Activated T-cell treated with anti-CD3 and anti-CD28 coated beads, Interleukin-2, amount 50 U/mL, for 72 hours (primary cell): ENCODE measurements around the gene C1QTNF12. TPM values are rescaled to one million over a fixed set of nuclear protein-coding genes. Genes with fewer than 3 reads are reported as not detected.

Experiments used
- ATAC-seq, 2 donors: fragments of 150-1000 bp; cut with Tn5 transposase; replicated peaks in 1 of 2; 2 replicates each; pipeline ENCODE4 v1.10.0; 2021; ENCODE audit warnings: moderate library complexity in 2 of 2, mild to moderate bottlenecking in 1 of 2
- DNase-seq, 2 donors: peaks; one replicate each; pipeline ENCODE4 v3.0.0; 2021 to 2022; ENCODE audit warnings: mixed read lengths in 1 of 2
- H3K27ac Mint-ChIP-seq: one replicate; pipeline ENCODE4 v1.8.0; 2022; ENCODE audit warnings: mild to moderate bottlenecking, moderate library complexity, mixed read lengths
- H3K27me3 Mint-ChIP-seq: one replicate; pipeline ENCODE4 v1.8.0; 2022; ENCODE audit warnings: low read depth, mixed read lengths
- H3K36me3 Mint-ChIP-seq, 2 donors: one replicate each; pipeline ENCODE4 v1.8.0; 2022; ENCODE audit warnings: mixed read lengths in 2 of 2, mild to moderate bottlenecking in 1 of 2; ENCODE audit not compliant: insufficient read depth in 2 of 2
- H3K4me1 Mint-ChIP-seq: one replicate; pipeline ENCODE4 v1.8.0; 2022; ENCODE audit warnings: low read depth, mixed read lengths
- H3K4me3 Mint-ChIP-seq, 2 donors: one replicate each; pipeline ENCODE4 v1.8.0; 2022; ENCODE audit warnings: mild to moderate bottlenecking in 2 of 2, mixed read lengths in 2 of 2, moderate library complexity in 2 of 2
- H3K9me3 Mint-ChIP-seq, 2 donors: one replicate each; pipeline ENCODE4 v1.8.0; 2022; ENCODE audit warnings: mixed read lengths in 2 of 2
- total RNA-seq, 2 donors: library from RNA; stranded (reverse); gene quantifications; one replicate each; pipeline ENCODE4 v1.2.3, GENCODE V29; 2022

C1QTNF12 gene, protein sequence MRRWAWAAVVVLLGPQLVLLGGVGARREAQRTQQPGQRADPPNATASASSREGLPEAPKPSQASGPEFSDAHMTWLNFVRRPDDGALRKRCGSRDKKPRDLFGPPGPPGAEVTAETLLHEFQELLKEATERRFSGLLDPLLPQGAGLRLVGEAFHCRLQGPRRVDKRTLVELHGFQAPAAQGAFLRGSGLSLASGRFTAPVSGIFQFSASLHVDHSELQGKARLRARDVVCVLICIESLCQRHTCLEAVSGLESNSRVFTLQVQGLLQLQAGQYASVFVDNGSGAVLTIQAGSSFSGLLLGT
- 10 to 100 TPM in 1 of 2 donors, 1 to 10 TPM in 1; 8.1 to 14.2 TPM for total RNA-seq

GRCh38 chr1:1246577-1247340 lies at the start of gene C1QTNF12:
C1QTNF12 (minus strand) TSS chr1:1246722; CDS start chr1:1246690, 32 bp downstream.
- Mint-ChIP-seq H3K9me3 (no peaks in the 10 kb centered on the region), H3K27me3 (no peaks in the 10 kb centered on the region), H3K4me3 (peak within 1 kb of the TSS in 1 of 2 donors; percentile 49), H3K36me3 (no peaks in the 10 kb centered on the region), H3K27ac (no peak within 1 kb of the TSS), H3K4me1 (peaks cover 19% of the 10 kb centered on the region)
- ATAC-seq, result peak; percentile 20 to 21
- DNase-seq, result no peak

GRCh38 chr1:1295154-1295923 lies 48.8 kb upstream of the C1QTNF12 start:
- H3K27me3 Mint-ChIP-seq, result no peaks in the 10 kb centered on the region
- H3K9me3 Mint-ChIP-seq, result no peaks in the 10 kb centered on the region
- ATAC-seq (no peak), DNase-seq (no peak)
- H3K27ac Mint-ChIP-seq, result no peak overlapping the region
- peaks cover 0 to 1% of the 10 kb centered on the region in 2 donors for H3K36me3 Mint-ChIP-seq
- H3K4me1 Mint-ChIP-seq, result peaks cover 4% of the 10 kb centered on the region
- H3K4me3 Mint-ChIP-seq, result no peak overlapping the region

DNA sequence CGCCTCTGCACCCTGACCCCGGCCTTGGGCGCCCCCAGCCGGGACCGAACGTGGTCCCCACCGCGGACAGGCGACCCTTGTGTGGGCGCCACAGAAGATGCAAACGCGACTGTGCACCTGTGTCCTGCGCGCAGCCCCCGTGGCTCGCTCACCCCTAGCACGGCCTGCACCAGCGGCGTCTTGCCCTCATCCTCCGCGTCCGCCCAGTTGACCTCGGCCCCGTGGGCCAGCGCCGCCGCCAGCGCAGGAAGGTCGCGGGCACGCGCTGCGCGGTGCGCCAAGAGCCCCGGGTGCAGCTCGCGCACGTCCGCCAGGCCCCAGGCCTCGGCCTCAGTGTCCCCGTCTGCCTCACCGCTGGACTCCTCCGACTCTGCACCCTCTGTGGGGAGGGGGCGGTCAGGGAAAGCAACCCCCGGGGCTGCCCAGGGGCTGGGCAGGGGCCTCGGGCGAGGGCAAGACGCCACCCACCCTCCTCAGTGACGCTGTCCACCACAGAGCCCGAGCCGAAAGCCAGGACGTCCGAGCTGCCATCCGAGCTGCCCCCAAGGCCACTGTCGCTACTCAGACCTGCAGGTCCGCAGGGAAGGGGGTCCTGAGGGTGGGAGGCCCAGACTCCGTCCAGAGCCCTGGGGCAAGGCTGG lies 47.8 kb upstream of the C1QTNF12 start:
- ATAC-seq, result no peak
- Mint-ChIP-seq H3K27ac (no peak overlapping the region), H3K4me3 (no peak overlapping the region), H3K9me3 (no peaks in the 10 kb centered on the region), H3K4me1 (peaks cover 4% of the 10 kb centered on the region), H3K27me3 (no peaks in the 10 kb centered on the region), H3K36me3 (peaks cover 0 to 1% of the 10 kb centered on the region in 2 donors)
- DNase-seq, result no peak

DNA sequence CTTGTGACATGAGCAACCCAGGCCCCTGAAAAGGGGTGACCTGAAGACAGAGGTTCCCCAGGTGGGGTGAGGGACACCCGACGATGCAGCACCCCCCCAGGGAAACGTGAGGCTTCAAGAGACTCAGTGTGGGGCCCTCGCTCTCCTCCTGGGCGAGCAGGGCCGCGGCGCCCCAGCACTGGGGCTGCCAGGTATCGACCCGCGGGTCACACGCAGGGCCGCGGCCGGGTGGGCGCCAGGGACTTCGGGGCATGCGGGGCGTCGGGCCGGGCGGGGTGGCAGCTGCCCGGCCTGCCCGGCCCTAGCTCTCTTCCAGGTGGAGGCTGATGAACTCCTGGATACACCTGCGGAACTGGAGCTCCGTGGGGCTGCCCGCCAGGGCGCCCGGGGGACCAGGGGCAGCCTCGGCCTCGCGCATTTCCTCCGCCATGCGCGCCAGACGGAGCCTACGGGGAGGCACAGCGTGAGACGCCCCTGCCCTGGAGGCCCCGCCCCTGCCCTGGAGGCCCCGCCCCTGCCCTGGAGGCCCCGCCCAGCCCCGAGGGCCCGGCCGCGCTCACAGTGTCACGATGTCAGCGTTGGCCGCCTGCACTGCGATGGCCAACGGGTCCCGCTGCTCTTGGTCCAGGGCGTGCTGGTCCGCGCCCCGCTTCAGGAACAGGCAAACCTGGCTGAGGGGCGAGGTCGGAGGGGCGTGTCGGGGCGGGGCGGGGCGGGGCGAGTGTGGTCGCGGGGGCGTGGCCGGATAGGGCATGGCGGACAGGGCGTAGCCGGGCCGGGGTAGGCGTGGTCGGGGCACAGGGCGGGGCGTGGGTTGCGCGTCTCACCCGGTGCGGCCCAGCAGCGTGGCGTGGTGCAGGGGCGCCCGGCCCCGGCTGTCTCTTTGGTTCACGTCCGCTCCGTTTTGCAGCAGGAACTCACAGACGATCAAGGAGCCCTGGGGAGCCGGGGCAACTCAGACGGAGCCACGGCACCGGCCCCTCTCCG lies 47.0 kb upstream of the C1QTNF12 start:
- peak in 1 of 2 donors; percentile 44 for ATAC-seq

GRCh38 chr1:1292851-1293250 lies 46.3 kb upstream of the C1QTNF12 start:
- Mint-ChIP-seq H3K27ac (no peak overlapping the region), H3K36me3 (peaks cover 0 to 1% of the 10 kb centered on the region in 2 donors), H3K9me3 (no peaks in the 10 kb centered on the region), H3K4me3 (no peak overlapping the region), H3K27me3 (no peaks in the 10 kb centered on the region), H3K4me1 (peaks cover 4% of the 10 kb centered on the region)
- ATAC-seq (no peak), DNase-seq (no peak)

More for the DNA sequence above, 47.0 kb upstream of the C1QTNF12 start:
- no peak overlapping the region for H3K27ac Mint-ChIP-seq
- no peaks in the 10 kb centered on the region for H3K27me3 Mint-ChIP-seq
- no peaks in the 10 kb centered on the region for H3K9me3 Mint-ChIP-seq
- peaks cover 4% of the 10 kb centered on the region for H3K4me1 Mint-ChIP-seq
- no peak overlapping the region for H3K4me3 Mint-ChIP-seq
- H3K36me3 Mint-ChIP-seq, result peaks cover 0 to 1% of the 10 kb centered on the region in 2 donors
- no peak for DNase-seq

DNA sequence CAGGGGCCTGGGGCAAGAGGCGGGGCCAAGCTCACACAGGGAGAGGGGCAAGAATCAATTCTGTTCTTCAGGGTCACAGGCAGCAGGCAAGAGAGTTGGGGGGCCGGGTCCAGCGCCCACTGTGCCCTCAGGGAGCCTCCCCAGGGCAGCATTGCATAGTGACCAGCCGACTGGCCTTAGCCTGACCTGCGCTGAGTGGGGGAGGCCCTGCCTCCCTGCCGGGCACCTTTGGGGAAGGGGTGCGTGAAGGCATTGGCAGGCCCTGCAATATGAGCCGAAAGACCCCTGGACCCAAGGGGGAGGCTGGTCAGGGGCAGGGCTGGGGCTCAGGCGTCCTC lies 45.9 kb upstream of the C1QTNF12 start:
- Mint-ChIP-seq H3K4me3 (no peak overlapping the region), H3K9me3 (no peaks in the 10 kb centered on the region), H3K27ac (no peak overlapping the region), H3K27me3 (no peaks in the 10 kb centered on the region), H3K4me1 (peaks cover 4% of the 10 kb centered on the region), H3K36me3 (peaks cover 0 to 1% of the 10 kb centered on the region in 2 donors)
- DNase-seq, result no peak
- no peak for ATAC-seq

DNA sequence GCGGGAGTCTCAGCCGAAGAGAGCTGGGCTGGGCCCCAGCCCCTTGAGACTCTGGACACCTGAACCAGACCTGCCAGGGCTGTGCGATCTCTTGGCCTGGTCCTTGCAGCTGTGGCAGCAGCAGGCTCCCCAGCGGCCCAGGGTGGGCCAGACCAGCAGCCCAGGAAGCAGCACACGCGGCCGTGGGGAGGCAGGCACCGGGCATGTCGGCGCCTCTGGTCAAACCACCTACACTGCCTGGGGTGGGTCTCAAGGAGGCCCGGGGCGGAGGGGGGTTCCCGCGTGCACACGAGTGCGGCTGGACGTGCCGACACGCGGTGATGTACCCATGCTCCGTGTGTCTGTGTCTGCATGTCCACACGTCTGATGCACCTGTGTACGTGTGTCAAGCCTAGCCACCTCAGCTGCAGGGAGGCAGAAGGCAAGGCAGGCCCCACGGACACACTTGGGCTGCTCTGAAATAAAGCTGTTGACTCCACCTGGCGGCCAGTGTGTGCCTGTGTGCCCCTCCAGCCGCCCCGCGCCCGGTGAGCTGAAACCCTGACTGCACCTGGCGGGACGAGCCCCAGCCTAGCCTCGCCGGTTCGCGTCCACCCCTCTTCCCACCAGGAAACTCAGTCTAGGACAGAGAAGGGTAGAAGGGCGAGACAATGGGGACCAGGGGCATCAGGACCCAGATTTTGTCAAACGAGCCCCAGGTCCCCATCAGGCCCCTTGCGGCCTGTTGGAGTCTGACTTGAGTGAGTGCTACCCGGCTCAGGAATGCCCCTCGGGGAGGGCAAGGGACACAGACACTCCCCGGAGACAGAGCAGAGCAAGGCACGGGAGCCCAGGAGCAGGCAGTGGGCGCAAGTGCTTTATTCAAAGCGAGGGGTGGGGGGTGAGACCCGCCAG lies 45.3 kb upstream of the C1QTNF12 start:
- H3K4me3 Mint-ChIP-seq, result no peak overlapping the region
- H3K27me3 Mint-ChIP-seq, result no peaks in the 10 kb centered on the region
- no peaks in the 10 kb centered on the region for H3K9me3 Mint-ChIP-seq
- H3K36me3 Mint-ChIP-seq, result peaks cover 0 to 1% of the 10 kb centered on the region in 2 donors
- DNase-seq (peak; percentile 70 to 71), ATAC-seq (peak; percentile 72 to 76)
- H3K27ac Mint-ChIP-seq, result no peak overlapping the region
- peaks cover 4% of the 10 kb centered on the region for H3K4me1 Mint-ChIP-seq

DNA sequence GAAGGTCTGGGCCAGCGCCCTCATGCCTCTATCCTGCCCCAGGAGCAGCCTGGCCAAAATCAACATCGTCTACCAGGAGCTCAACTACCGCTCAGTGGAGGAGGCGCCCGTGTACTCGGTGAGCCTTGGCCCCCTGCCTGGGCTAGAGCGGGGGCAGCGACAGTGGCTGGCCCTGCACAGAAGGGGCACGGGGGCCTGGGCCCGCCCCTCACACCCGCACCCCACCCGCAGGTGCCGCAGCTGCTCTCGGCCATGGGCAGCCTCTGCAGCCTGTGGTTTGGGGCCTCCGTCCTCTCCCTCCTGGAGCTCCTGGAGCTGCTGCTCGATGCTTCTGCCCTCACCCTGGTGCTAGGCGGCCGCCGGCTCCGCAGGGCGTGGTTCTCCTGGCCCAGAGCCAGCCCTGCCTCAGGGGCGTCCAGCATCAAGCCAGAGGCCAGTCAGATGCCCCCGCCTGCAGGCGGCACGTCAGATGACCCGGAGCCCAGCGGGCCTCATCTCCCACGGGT lies 44.6 kb upstream of the C1QTNF12 start:
- no peaks in the 10 kb centered on the region for H3K9me3 Mint-ChIP-seq
- no peak for ATAC-seq
- H3K27ac Mint-ChIP-seq, result no peak overlapping the region
- no peak for DNase-seq
- peaks cover 0 to 1% of the 10 kb centered on the region in 2 donors for H3K36me3 Mint-ChIP-seq
- H3K27me3 Mint-ChIP-seq, result no peaks in the 10 kb centered on the region
- peaks cover 4% of the 10 kb centered on the region for H3K4me1 Mint-ChIP-seq
- no peak overlapping the region for H3K4me3 Mint-ChIP-seq

- Mint-ChIP-seq H3K27ac (no peak overlapping the region), H3K27me3 (no peaks in the 10 kb centered on the region), H3K4me1 (peaks cover 4% of the 10 kb centered on the region), H3K36me3 (peaks cover 0 to 1% of the 10 kb centered on the region in 2 donors), H3K4me3 (no peak overlapping the region), H3K9me3 (no peaks in the 10 kb centered on the region)
- DNase-seq (peak; percentile 78 to 83), ATAC-seq (peak; percentile 61 to 70)
Observed at GRCh38 chr1:1290238-1290731, 43.8 kb upstream of the C1QTNF12 start.

DNA sequence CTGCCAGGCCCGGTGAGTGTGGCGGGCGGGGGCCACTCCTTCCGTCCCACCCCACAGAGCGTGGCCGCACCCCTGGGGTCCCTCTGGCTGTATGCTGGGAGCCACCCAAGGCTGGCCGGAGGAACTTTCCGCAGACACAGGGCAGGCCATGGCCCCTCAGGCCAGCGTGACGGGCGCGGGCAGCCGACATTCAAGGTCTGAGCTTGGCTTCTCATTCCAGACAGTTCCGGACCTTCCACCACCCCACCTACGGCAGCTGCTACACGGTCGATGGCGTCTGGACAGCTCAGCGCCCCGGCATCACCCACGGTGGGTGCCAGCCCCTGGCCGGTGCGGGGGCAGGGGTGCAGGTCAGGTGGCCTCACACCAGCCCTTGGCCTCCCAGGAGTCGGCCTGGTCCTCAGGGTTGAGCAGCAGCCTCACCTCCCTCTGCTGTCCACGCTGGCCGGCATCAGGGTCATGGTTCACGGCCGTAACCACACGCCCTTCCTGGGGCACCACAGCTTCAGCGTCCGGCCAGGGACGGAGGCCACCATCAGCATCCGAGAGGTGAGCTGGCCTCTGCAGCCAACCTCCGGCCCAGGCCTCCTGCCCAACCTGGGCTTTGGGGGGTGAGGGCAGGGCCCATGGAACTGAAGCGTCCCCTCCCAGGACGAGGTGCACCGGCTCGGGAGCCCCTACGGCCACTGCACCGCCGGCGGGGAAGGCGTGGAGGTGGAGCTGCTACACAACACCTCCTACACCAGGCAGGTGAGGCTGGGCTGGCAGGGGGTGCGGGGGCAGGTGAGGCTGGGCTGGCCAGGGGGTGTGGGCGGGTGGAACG lies 41.0 kb upstream of the C1QTNF12 start:
- H3K27me3 Mint-ChIP-seq, result no peaks in the 10 kb centered on the region
- no peaks in the 10 kb centered on the region for H3K36me3 Mint-ChIP-seq
- H3K4me3 Mint-ChIP-seq, result no peak overlapping the region
- H3K4me1 Mint-ChIP-seq, result peaks cover 16% of the 10 kb centered on the region
- ATAC-seq (no peak), DNase-seq (no peak)
- H3K27ac Mint-ChIP-seq, result no peak overlapping the region
- peaks cover 0 to under 1% of the 10 kb centered on the region in 2 donors for H3K9me3 Mint-ChIP-seq
